ENCODE measurements around the gene CALM3.

CALM3 gene

GRCh38 chr19:46633130-46633529 is 32.0 kb downstream of the CALM3 start:
- no peak overlapping the region for H3K27ac ChIP-seq
- no peak for DNase-seq (ENCODE audit: low read depth, low spot score)

- H3K27ac ChIP-seq, result no peak overlapping the region
- DNase-seq (ENCODE audit: low read depth, low spot score), result peak; percentile 48
These were observed 33.0 kb downstream of the CALM3 start for GRCh38 chr19:46634045-46634655.

- no peak for DNase-seq (ENCODE audit: low read depth, low spot score)
- no peak overlapping the region for H3K27ac ChIP-seq
These were observed 33.6 kb downstream of the CALM3 start for GRCh38 chr19:46634656-46635218.

DNA sequence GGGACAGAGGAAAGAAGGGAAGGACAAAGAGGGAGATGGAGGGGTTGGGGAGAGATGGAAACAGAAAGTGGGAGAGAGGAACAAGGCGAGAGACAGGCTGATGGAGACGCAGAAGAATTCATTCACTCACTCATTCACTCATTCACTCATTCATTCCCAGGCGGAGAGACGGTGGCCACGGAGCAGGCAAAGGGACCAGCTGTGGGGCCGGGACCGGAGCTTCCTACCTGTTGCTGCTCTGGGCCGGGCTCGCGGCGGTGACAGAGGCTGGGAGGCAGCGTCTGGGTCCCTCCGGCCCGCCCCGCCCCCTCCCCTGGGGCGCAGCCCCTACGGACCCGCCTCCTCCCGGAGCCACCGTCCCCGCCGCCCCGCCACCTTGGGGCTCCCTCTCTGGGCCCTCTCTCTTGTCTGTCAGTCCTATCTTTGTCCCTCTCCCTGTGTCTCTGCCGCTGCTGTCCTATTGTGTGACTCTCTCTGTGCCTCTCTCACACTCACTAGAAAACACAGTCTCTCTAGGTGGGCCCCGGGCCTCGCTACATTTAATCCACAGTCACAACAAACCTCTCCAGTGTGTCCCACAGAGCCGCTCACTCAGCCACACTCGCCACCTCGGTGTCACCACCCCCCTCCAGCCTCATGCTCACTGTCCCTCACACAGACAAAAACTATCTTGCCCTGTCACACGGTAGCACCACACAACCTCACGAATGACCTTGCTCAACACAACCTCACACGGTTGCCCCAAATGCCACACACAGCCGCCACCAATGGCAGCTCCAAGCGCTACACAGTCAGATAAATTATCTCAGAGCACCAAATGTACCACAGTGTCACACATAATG is 35.0 kb downstream of the CALM3 start, which contains the start of gene GNG8:
GNG8 (minus strand) TSS at position 283 of the 842 bp plus-strand sequence. CDS start 1,520 bp downstream, outside the sequence.
- H3K27ac ChIP-seq, result no peak within 1 kb of the TSS
- DNase-seq (ENCODE audit: low read depth, low spot score), result no peak

DNA sequence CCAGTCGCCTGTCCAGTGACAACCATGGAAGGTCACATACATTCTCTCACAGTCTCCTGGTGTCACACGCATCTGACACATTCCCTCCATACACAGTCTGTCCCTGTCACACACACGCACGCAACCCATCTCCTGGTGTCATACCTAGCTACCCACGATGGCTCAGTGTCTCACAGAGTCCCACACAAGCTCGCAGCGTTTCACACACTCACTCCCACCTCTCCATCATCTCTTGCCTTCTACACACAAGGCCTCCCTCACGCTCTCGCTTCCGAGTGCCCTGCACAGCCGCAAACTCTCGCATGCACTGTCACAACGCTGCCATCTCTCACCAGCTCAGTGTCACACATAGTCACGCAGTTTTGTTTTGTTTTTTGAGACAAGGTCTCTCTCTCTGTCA is 36.1 kb downstream of the CALM3 start:
- no peak for DNase-seq (ENCODE audit: low read depth, low spot score)
- H3K27ac ChIP-seq, result no peak overlapping the region

DNA sequence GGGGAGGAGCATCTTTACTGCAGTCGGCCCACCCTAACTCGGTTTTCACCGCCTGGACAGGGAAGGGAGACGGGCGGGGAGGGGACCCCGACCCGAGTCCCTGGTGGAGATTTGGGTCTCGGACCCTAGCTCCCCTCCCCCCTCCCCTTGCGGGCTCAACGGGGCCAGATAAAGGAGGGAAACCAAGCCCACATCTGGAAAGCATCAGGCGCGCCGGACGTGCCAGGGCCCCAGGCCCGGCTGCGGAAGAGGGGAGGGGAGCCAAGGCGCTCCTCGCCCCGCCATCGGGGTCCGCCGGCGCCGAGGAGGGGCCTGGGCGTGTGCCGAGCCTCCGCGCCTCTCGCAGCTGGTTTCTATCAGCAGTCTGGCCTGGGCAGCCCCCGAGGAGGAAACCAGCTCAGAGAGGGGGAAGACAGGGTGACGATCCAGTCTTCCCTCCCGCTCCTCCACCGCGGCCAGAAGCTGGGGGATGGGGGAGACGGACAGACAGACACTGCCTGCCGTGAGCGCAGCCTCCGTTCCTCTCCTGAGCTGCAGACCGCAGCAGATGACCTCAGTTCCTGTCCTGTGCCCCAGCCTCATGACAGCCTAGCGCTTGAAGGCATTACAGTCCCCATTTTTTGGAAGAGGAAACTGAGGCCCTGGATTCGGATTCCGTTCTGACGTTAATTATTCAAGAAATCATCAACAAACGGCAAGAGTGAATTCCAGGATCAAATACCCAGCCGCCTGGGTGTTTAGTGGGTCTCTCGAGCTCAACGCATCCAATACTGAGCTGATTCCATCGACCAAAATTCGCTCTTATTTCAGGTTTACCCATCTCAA is 38.4 kb downstream of the CALM3 start:
- no peak overlapping the region for H3K27ac ChIP-seq
- no peak for DNase-seq (ENCODE audit: low read depth, low spot score)

DNA sequence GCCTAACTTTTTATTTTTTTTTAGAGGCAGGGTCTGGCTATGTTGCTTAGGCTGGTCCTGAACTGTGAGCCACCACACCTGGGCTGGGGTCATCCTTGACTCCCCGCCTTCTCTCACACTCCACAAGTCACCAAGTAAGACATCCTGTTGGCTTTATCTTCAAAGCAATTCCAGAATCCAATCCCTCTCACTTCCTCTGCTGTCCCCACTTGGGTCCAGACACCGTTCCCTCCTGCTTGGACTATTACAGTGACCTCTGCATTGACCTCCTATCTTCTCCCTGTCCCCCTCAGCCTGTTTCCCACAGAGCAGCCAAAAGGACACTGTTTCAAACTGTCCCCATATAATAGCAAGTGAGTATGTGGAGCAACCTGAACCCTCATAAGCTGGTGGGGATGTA is 39.5 kb downstream of the CALM3 start:
- no peak for DNase-seq (ENCODE audit: low read depth, low spot score)
- no peak overlapping the region for H3K27ac ChIP-seq

- H3K27ac ChIP-seq, result no peak overlapping the region
These were observed 43.6 kb downstream of the CALM3 start for GRCh38 chr19:46644720-46645119.

DNA sequence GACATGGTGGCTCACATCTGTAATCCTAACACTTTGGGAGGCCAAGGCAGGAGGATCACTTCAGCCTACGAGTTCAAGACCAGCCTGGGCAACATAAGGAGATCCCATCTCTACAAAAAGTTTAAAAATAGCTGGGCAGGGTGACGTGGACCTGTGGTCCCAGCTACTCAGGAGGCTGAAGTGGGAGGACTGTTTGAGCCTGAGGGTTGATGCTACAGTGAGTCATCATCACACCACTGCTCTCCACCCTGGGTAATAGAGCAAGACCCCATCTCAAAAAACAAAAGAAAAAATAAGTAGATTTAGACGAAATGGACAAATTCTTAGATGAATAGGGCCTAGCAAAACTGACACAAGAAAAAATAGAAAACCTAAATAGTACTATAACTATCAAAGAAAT is 45.3 kb downstream of the CALM3 start:
- H3K27ac ChIP-seq, result no peak overlapping the region
- DNase-seq (ENCODE audit: low read depth, low spot score), result no peak

More at GRCh38 chr19:46644720-46645119, 43.6 kb downstream of the CALM3 start:
- DNase-seq (ENCODE audit: low read depth, low spot score), result no peak

DNA sequence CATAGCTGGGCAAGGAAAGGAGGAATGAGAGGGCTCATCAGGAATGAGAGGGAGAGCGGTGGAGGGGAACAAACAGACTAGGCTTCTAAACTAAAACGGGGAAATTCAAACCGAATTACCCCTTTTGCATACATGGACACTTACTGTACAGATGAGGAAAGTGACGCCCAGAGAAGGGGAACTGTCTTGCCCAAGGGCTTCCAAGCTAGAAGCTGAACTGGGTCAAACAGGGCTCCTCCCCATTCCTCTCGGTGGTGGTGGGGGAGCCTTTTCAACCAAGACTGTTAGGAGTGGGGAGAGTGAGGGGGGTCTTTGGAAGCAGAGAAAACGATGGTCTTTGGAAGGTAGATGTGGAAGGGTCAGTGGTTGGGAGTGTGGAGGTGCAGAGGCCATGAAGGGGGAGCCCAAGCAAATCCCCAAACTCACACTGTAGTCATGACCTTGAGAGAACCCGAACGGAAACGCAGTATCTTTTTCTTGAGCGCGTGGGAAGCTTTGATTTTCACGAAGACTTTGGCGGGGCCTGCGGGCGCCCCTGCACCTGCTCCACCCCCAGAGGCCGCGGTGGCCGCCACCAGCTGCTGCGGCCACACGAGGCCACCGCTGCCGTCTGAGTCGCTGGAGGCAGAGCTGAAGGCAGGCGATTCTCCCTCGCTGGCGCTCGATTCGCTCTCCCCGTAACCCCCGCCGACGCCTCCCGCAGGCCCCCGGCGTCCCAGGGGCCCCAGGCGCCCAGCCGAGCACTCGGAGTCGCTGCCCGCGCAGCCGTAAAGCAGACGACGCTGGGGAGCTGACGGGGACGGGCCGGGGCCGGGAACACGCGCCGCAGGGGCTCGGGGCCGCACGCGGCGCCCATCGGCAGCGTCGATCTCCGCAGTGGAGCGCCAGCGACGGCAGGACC is 47.2 kb downstream of the CALM3 start:
- H3K27ac ChIP-seq, result no peak overlapping the region
- no peak for DNase-seq (ENCODE audit: low read depth, low spot score)

GRCh38 chr19:46648961-46649960 is 48.1 kb downstream of the CALM3 start:
- DNase-seq (ENCODE audit: low read depth, low spot score), result no peak
- H3K27ac ChIP-seq, result no peak overlapping the region

GRCh38 chr19:46650445-46650844 is 49.3 kb downstream of the CALM3 start:
- no peak overlapping the region for H3K27ac ChIP-seq
- no peak for DNase-seq (ENCODE audit: low read depth, low spot score)

- H3K27ac ChIP-seq, result no peak overlapping the region
- DNase-seq (ENCODE audit: low read depth, low spot score), result no peak
These were observed 53.6 kb downstream of the CALM3 start for GRCh38 chr19:46654621-46655152.

GRCh38 chr19:46656541-46656940 is 55.4 kb downstream of the CALM3 start:
- no peak overlapping the region for H3K27ac ChIP-seq
- no peak for DNase-seq (ENCODE audit: low read depth, low spot score)

- H3K27ac ChIP-seq, result no peak overlapping the region
- DNase-seq (ENCODE audit: low read depth, low spot score), result no peak
These were observed 58.2 kb downstream of the CALM3 start for GRCh38 chr19:46659151-46660007.

DNA sequence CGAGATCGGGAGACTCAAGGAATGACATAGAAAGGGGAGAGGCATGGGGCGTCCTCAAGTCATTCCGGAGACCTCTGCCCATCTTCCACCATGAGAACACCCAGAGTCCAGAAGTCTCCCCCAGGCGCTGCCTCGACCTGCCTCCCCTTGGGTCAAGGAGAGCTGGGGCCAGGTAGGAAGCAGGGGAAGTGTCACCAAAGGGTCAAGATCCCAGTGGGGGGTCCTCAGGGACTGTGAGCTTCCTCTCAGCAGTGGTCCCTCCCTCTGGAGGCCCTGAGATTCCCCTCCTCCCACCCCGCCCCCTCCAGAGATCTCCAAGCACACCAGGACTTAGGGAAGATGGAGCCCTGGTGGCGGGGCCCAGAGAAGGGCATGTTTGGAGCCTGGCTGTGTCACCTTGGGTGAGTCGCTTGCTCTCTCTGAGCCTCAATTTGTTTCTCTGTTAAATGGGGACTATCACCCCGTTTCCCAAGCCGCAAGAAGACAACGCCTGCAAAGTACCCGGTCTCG is 58.9 kb downstream of the CALM3 start:
- no peak for DNase-seq (ENCODE audit: low read depth, low spot score)

More for the DNA sequence above, 58.9 kb downstream of the CALM3 start:
- H3K27ac ChIP-seq, result no peak overlapping the region

Measured in epithelial cell of prostate (primary cell).